ENCODE data around the gene PNCK.
"Not testable (repeated sequence)": the region's sequence is repeated elsewhere in the genome, so short reads cannot be mapped to it uniquely, and the experiment has no call there.

The PNCK gene

GRCh38 chrX:153697924-153698865 lies 24.6 kb upstream of the PNCK start:
- no peak for DNase-seq

GRCh38 chrX:153696986-153697722 lies 23.5 kb upstream of the PNCK start:
- not testable (repeated sequence) for DNase-seq

GRCh38 chrX:153696538-153696937 lies 22.9 kb upstream of the PNCK start:
- not testable (repeated sequence) for DNase-seq

- DNase-seq: no peak
Observed at GRCh38 chrX:153696100-153696499, 22.5 kb upstream of the PNCK start.

- DNase-seq: no peak
Observed at GRCh38 chrX:153694687-153695270, 21.2 kb upstream of the PNCK start.

GRCh38 chrX:153694256-153694655 lies 20.6 kb upstream of the PNCK start:
- DNase-seq: not testable (repeated sequence)

- no peak for DNase-seq
Observed at GRCh38 chrX:153693216-153694086, 19.8 kb upstream of the PNCK start.

GRCh38 chrX:153692611-153693156 lies 19.1 kb upstream of the PNCK start:
- DNase-seq: peak; percentile 64

- no peak for DNase-seq
Observed at GRCh38 chrX:153692003-153692402, 18.4 kb upstream of the PNCK start.

- DNase-seq: not testable (repeated sequence)
Observed at GRCh38 chrX:153691032-153691827, 17.6 kb upstream of the PNCK start.

GRCh38 chrX:153690466-153690865 lies 16.9 kb upstream of the PNCK start:
- DNase-seq: no peak

- no peak for DNase-seq
Observed at GRCh38 chrX:153689654-153690465, 16.2 kb upstream of the PNCK start.

- DNase-seq: no peak
Observed at GRCh38 chrX:153688911-153689590, 15.4 kb upstream of the PNCK start.

- DNase-seq: no peak
Observed at GRCh38 chrX:153688506-153688905, 14.9 kb upstream of the PNCK start.

GRCh38 chrX:153688071-153688470 lies 14.5 kb upstream of the PNCK start:
- no peak for DNase-seq

- DNase-seq: peak; percentile 50
Observed at GRCh38 chrX:153687121-153688039, 13.8 kb upstream of the PNCK start, which contains the start of gene SLC6A8. Gene SLC6A8 (plus strand): TSS chrX:153687926. CDS start chrX:153688575, 649 bp downstream.

- DNase-seq: no peak
Observed at GRCh38 chrX:153686711-153687110, 13.1 kb upstream of the PNCK start.
